HG03060 (cell line): Measurements from ENCODE around the gene SV2C.
"Not testable (repeated sequence)": the region's sequence is repeated elsewhere in the genome, so short reads cannot be mapped to it uniquely, and the experiment has no call there.

Experiments
- ATAC-seq: cut with Tn5 transposase; IDR thresholded peaks from one replicate; pipeline ENCODE4 v1.9.1; 2021; ENCODE audit warnings: low read depth, moderate number of reproducible peaks; ENCODE audit not compliant: unreplicated experiment

The SV2C gene

GRCh38 chr5:76290321-76290757, 207.2 kb downstream of the SV2C start:
- ATAC-seq: no peak

- no peak for ATAC-seq
Observed at GRCh38 chr5:76291305-76292077, 208.3 kb downstream of the SV2C start.

GRCh38 chr5:76292620-76293322, 209.6 kb downstream of the SV2C start:
- peak; percentile 81 for ATAC-seq

- no peak for ATAC-seq
Observed at GRCh38 chr5:76294573-76294972, 211.4 kb downstream of the SV2C start.

- ATAC-seq: no peak
Observed at GRCh38 chr5:76298852-76299251, 215.7 kb downstream of the SV2C start.

- ATAC-seq: no peak
Observed at GRCh38 chr5:76299592-76299991, 216.4 kb downstream of the SV2C start.

GRCh38 chr5:76301932-76302331, 218.7 kb downstream of the SV2C start:
- ATAC-seq: not testable (repeated sequence)

- ATAC-seq: not testable (repeated sequence)
Observed at GRCh38 chr5:76302661-76303060, 219.5 kb downstream of the SV2C start.

GRCh38 chr5:76303921-76304320, 220.7 kb downstream of the SV2C start:
- peak; percentile 71 for ATAC-seq

GRCh38 chr5:76305269-76305668, 222.1 kb downstream of the SV2C start:
- ATAC-seq: no peak

- no peak for ATAC-seq
Observed at GRCh38 chr5:76305775-76306174, 222.6 kb downstream of the SV2C start.

- no peak for ATAC-seq
Observed at GRCh38 chr5:76310208-76310607, 227.0 kb downstream of the SV2C start.

GRCh38 chr5:76312783-76313182, 229.6 kb downstream of the SV2C start:
- no peak for ATAC-seq

GRCh38 chr5:76314643-76315042, 231.5 kb downstream of the SV2C start:
- no peak for ATAC-seq

GRCh38 chr5:76319673-76320072, 236.5 kb downstream of the SV2C start:
- ATAC-seq: no peak

GRCh38 chr5:76323494-76323893, 240.3 kb downstream of the SV2C start:
- not testable (repeated sequence) for ATAC-seq

GRCh38 chr5:76325326-76325725, 242.1 kb downstream of the SV2C start:
- no peak for ATAC-seq

- ATAC-seq: no peak
Observed at GRCh38 chr5:76325876-76326491, 242.8 kb downstream of the SV2C start.

- no peak for ATAC-seq
Observed at GRCh38 chr5:76326577-76327302, 243.6 kb downstream of the SV2C start.

- no peak for ATAC-seq
Observed at GRCh38 chr5:76329346-76329745, 246.2 kb downstream of the SV2C start.

GRCh38 chr5:76331126-76331525, 247.9 kb downstream of the SV2C start:
- no peak for ATAC-seq
